Mucosa of stomach (tissue), 1 donor: ENCODE measurements around the gene GRIA2.
"Not testable (repeated sequence)": the region's sequence is repeated elsewhere in the genome, so short reads cannot be mapped to it uniquely, and the experiment has no call there.

ENCODE experiments used
- H3K27me3 ChIP-seq: one replicate; pipeline ENCODE4 v1.7.0; 2013; ENCODE audit warnings: mild to moderate bottlenecking, low read length; ENCODE audit not compliant: control insufficient read depth, insufficient read depth
- H3K36me3 ChIP-seq: one replicate; pipeline ENCODE4 v1.7.0; 2013; ENCODE audit warnings: low read length; ENCODE audit not compliant: control insufficient read depth, insufficient read depth
- H3K4me1 ChIP-seq: one replicate; pipeline ENCODE4 v1.7.0; 2013; ENCODE audit warnings: mild to moderate bottlenecking, low read length; ENCODE audit not compliant: control insufficient read depth, insufficient read depth
- H3K4me3 ChIP-seq: one replicate; pipeline ENCODE4 v1.7.0; 2013; ENCODE audit warnings: low read length
- H3K9ac ChIP-seq: one replicate; pipeline ENCODE4 v1.7.0; 2013; ENCODE audit warnings: mild to moderate bottlenecking, low read length, moderate library complexity
- H3K9me3 ChIP-seq: one replicate; pipeline ENCODE4 v1.7.0; 2013; ENCODE audit warnings: mild to moderate bottlenecking, low read length, moderate library complexity; ENCODE audit not compliant: control insufficient read depth
- donor health status: Pancreatic carcinoma.

The GRIA2 gene

DNA sequence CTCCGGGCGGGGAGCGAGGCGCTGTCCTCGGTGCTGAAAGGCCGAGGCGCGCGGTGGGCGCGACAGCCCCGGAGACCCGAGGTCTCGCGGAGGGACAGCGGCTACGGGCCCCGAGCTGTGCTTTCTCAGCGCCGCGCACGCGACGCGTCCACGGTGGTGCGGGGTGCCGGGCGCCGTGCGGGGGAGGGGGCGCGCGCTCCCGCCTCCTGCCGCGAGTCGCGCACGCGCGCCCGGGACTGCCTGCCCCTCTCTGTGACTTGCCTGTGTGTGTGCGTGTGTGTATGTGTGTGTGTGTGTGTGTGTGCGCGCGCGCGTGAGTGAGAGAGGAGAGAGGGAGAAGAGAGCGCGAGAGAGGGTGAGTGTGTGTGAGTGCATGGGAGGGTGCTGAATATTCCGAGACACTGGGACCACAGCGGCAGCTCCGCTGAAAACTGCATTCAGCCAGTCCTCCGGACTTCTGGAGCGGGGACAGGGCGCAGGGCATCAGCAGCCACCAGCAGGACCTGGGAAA is at the start of gene GRIA2:
Gene GRIA2, plus strand, starts transcription at position 358 of the 511 bp plus-strand sequence. CDS start 315 bp downstream, outside the sequence.
- H3K9ac ChIP-seq, result no peak within 1 kb of the TSS
- H3K27me3 ChIP-seq, result peaks cover 39% of the 10 kb centered on the region
- H3K4me3 ChIP-seq, result no peak within 1 kb of the TSS
- no peaks in the 10 kb centered on the region for H3K36me3 ChIP-seq
- no peaks in the 10 kb centered on the region for H3K9me3 ChIP-seq
- H3K4me1 ChIP-seq, result no peaks in the 10 kb centered on the region

DNA sequence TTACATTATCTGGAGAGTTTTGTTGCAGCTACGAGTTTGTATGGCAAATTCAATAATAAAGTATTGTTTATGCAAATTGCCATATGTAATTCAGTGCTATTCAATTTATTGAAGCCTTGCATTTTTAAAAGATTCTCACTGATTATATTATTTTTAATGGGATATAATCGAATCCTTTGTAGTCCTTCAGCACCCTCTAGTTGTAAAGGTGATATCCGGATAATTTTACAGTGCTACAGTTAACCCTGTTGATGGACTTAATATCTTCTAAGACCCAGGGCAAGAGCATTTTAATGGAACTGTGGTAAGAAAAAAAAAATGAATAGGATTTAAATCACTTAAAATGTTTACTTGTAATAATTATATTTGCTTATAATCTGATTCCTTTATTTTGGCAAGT is 48.5 kb upstream of the GRIA2 start:
- Histone ChIP-seq H3K4me1 (no peaks in the 10 kb centered on the region), H3K27me3 (no peaks in the 10 kb centered on the region), H3K9ac (no peak overlapping the region), H3K9me3 (no peaks in the 10 kb centered on the region), H3K36me3 (no peaks in the 10 kb centered on the region), H3K4me3 (no peak overlapping the region)

DNA sequence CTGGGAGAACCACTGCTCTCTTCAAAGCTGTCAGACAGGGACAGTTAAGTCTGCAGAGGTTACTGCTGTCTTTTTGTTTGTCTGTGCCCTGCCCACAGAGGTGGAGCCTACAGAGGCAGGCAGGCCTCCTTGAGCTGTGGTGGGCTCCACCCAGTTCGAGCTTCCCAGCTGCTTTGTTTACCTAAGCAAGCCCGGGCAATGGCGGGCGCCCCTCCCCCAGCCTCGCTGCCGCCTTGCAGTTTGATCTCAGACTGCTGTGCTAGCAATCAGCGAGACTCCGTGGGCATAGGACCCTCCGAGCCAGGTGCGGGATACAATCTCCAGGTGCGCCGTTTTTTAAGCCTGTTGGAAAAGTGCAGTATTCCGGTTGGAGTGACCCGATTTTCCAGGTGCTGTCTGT is 40.3 kb upstream of the GRIA2 start:
- not testable (repeated sequence) for H3K27me3 ChIP-seq, H3K9ac ChIP-seq, H3K4me1 ChIP-seq, H3K9me3 ChIP-seq, H3K36me3 ChIP-seq, H3K4me3 ChIP-seq

DNA sequence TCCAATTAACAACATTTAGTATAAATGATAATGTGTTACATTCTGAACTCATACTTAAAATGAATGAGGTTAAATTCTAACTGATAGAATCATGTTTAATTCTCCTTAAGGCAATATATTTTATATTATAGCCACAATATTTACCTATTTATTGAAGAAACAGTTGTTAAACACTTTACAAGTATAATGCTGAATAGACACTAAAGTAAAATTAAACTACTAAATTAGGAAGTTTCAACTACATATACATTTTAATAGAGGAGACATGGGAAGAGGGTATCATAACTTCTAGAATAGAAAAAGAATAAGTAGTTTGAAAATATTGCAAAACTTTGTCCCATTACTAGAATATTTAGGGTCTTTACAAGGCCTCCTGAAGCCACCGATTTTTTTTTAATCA is 36.2 kb upstream of the GRIA2 start:
- H3K4me3 ChIP-seq, result no peak overlapping the region
- no peaks in the 10 kb centered on the region for H3K4me1 ChIP-seq
- H3K27me3 ChIP-seq, result no peaks in the 10 kb centered on the region
- H3K36me3 ChIP-seq, result no peaks in the 10 kb centered on the region
- H3K9ac ChIP-seq, result no peak overlapping the region
- H3K9me3 ChIP-seq, result no peaks in the 10 kb centered on the region

DNA sequence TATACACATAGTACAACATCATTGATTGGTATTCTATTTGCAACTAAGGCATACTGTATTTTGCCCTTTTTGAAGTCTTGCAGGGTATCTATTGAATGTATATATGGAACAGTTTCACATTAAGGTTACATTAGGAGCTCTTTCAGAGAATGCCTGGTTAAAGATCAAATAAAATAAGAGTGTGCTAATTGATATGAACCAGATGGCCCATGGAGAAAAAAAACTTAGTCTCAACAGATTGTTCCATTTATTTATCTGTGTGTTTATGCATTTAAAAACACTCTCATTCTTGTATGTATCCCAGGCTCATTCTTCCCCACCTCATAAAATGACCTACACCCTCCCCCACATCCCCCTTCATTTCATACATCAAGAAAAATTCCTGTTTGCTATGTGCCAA is 35.2 kb upstream of the GRIA2 start:
- no peaks in the 10 kb centered on the region for H3K36me3 ChIP-seq
- H3K4me1 ChIP-seq, result no peaks in the 10 kb centered on the region
- H3K27me3 ChIP-seq, result no peaks in the 10 kb centered on the region
- H3K9me3 ChIP-seq, result no peaks in the 10 kb centered on the region
- H3K4me3 ChIP-seq, result no peak overlapping the region
- H3K9ac ChIP-seq, result no peak overlapping the region

DNA sequence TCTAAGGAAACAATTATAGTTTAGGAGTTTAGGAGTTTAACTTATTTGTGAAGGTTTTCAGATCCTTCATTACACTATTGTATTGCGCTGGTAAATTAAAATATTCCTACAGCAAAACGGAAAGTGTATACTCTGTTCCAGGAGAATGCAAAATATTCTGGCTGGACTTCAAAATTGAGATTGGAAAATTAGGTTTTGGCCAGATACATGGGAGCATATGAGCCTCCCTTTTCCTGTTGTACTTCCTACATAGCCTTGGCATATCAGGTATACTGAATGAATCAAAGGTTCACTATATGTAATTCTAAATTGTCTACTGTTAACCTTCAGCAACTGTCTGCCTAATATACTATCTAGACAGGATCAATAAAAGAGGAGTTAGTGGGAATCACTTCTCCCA is 25.2 kb upstream of the GRIA2 start:
- Histone ChIP-seq H3K9ac (no peak overlapping the region), H3K36me3 (no peaks in the 10 kb centered on the region), H3K9me3 (no peaks in the 10 kb centered on the region), H3K27me3 (no peaks in the 10 kb centered on the region), H3K4me1 (no peaks in the 10 kb centered on the region), H3K4me3 (no peak overlapping the region)

DNA sequence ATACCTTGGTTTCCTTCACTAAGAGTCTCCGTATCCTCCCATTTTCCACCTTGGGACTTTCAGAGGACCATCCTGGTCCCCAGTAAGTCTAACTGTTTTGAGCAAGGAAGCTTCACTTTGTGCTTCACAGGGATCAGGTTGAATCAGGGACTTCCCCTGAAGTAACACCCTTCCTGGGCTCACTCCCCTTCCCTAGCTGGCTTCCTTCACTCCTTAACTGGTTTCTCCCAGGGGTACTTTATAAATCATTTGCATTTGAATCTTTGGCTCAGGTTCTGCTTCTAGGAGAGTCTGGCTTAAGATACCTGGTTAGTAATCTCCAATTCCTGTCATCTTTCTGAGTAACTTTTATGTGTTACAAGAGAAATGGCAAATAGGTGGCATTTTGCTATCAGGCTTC is 24.5 kb upstream of the GRIA2 start:
- H3K9ac ChIP-seq, result no peak overlapping the region
- H3K36me3 ChIP-seq, result no peaks in the 10 kb centered on the region
- H3K4me3 ChIP-seq, result no peak overlapping the region
- no peaks in the 10 kb centered on the region for H3K27me3 ChIP-seq
- H3K4me1 ChIP-seq, result no peaks in the 10 kb centered on the region
- no peaks in the 10 kb centered on the region for H3K9me3 ChIP-seq

DNA sequence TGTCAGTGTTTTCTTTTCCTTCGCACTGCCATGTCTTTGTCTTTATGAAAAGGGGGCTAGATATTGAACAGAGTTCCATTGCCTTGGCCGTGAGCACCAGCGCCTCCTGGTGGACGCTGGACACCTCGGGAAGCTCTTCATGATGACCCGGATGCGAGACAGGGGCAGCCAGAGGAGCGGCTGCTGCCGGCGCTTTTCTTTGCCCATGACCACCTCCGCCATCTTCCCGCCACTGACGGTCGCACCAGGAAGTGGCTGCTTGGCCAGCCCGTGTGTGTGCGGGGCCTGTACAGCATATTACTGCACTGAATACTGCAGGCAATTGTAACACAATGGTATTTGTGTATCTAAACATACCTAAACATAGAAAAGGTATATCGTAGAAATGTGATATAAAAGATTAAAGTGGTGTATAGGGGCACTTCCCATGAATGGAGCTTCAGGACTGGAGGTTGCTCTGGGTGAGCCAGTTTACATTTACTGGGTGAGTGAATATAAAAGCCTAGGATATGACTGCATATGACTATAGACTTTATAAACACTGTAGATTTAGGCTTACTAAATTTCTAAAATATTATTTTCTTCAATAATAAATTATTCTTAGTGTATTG is 15.8 kb upstream of the GRIA2 start:
- Histone ChIP-seq H3K27me3 (no peaks in the 10 kb centered on the region), H3K4me1 (no peaks in the 10 kb centered on the region), H3K9ac (no peak overlapping the region), H3K36me3 (no peaks in the 10 kb centered on the region), H3K4me3 (no peak overlapping the region), H3K9me3 (no peaks in the 10 kb centered on the region)

DNA sequence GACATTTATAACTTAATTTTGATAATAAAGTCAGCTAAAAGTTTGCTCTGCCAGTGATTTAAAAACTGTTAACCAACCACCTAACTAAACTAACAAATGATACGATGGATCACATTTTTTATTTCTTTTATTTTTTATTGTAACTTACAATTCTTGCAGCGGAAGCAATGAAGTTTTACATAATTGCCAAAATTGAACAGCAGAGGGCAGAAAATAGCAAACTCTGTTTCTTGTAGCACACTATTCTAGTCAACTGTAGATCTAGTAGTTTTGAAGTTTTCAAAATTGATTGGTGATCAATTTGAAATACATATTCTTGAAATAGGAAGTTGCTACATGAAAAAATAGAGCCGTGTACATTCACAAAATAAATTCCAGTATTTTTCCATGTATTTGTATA is 2.8 kb upstream of the GRIA2 start:
- Histone ChIP-seq H3K36me3 (no peaks in the 10 kb centered on the region), H3K4me1 (no peaks in the 10 kb centered on the region), H3K4me3 (no peak overlapping the region), H3K27me3 (peaks cover 35% of the 10 kb centered on the region), H3K9me3 (no peaks in the 10 kb centered on the region), H3K9ac (no peak overlapping the region)

DNA sequence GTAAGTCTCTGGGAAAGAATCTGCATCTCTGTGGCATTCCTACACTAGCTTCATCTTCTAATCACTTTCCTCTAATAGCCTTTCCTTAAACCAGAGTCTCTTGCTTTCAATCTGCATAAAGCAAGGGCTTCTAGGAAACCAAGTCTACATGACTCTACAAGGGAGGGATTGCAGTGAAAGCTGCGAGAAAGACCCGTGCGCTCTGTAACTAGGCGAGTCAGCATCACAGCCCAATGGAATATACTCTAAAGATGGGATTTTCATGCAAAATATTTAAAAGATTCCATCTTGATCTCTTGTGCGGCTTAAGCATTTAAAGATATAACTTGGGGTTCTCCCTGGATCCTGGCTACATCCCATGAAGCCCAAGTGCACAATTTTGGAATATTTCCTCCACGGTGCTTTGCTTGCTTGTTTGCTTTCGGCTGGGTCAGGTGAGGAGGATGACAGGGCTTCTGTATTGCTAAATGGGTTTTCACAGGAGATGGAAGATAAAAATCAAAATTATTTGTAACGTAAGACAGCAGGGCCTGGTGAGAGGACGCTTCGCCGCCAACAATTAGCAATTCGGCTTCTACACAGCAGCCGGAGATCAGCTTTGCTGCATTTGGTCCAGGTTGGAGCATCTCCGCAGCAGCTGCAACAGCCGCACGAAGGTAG is 687 bp upstream of the GRIA2 start:
- H3K9me3 ChIP-seq, result no peaks in the 10 kb centered on the region
- H3K36me3 ChIP-seq, result no peaks in the 10 kb centered on the region
- H3K27me3 ChIP-seq, result peaks cover 39% of the 10 kb centered on the region
- no peaks in the 10 kb centered on the region for H3K4me1 ChIP-seq
- no peak overlapping the region for H3K9ac ChIP-seq
- no peak overlapping the region for H3K4me3 ChIP-seq

DNA sequence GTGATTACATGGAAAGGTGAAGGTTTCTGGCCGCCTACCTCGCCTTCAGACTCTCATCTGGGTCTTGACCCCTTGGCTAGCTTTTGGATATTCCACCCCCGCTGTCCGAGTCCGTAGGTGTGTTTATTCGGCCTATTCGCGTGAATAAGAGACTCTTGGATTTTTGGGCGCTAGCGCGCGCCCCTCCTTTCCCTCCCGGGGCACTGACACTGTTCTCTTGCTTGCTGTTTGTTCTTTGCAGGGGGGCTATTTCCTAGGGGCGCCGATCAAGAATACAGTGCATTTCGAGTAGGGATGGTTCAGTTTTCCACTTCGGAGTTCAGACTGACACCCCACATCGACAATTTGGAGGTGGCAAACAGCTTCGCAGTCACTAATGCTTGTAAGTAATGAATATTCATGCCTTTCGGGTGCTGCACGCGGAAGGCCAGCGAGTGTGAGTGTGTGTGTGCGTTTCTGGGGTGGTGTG is 932 bp downstream of the GRIA2 start:
- H3K36me3 ChIP-seq, result no peaks in the 10 kb centered on the region
- no peak overlapping the region for H3K9ac ChIP-seq
- H3K4me1 ChIP-seq, result no peaks in the 10 kb centered on the region
- H3K4me3 ChIP-seq, result no peak overlapping the region
- no peaks in the 10 kb centered on the region for H3K9me3 ChIP-seq
- peaks cover 39% of the 10 kb centered on the region for H3K27me3 ChIP-seq

DNA sequence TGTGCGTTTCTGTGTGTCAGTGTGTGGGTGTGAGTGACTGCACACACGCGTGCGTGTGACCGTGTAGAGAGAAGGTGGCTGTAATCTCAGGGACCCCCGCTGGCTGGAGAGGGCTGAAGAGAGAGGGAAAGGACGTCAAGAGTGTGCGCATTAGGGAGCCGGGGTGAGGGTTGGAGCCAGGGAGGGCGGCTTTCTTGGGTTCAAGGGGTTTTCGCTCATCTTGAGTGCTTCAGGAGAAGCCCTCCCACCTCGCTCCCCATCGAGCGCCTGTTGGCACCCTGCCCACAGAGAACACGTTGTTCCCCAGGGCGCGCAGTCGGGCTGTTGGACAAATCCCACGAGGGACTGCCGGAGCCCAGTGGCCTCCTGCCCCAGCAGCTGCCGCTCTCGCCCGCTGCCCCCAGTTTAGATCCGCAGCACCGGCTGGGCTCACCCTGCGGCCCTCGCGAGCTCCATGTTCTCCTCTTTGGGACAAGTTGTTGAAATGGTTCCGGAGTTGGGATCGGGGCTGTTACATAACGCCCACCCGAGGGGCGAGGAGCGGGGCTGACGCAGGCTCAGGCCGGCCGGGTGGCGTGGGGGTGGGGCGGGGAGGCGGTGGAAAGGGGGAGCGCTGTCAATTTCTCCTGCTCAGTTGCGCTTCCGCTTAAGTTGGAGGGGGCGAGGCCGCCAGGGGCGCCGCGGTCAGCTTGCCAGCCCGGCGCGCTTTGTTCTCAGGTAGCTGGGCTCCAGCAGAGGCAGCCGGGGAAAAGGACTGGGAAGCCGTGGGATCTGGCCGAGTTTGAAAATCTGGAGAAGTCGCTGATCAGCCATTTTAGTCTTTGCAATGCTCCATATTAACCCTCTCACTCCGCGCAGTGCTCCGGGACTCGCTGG is 1.6 kb downstream of the GRIA2 start:
- Histone ChIP-seq H3K9ac (no peak overlapping the region), H3K4me3 (no peak overlapping the region), H3K9me3 (no peaks in the 10 kb centered on the region), H3K36me3 (no peaks in the 10 kb centered on the region), H3K27me3 (peaks cover 39% of the 10 kb centered on the region), H3K4me1 (no peaks in the 10 kb centered on the region)
